ENCODE measurements around the gene FGF9.

The FGF9 gene

GRCh38 chr13:21735701-21736401, 65.0 kb downstream of the FGF9 start:
- Histone ChIP-seq H3K9ac (ENCODE audit: low read length) (no peak overlapping the region), H3K4me3 (ENCODE audit: low read length) (no peak overlapping the region), H3K36me3 (ENCODE audit: control insufficient read depth, insufficient read depth, low read length) (no peaks in the 10 kb centered on the region), H3K27ac (ENCODE audit: low read depth, low read length) (no peak overlapping the region), H3K4me1 (ENCODE audit: control insufficient read depth, insufficient read depth, low read length) (peaks cover 4% of the 10 kb centered on the region), H3K27me3 (ENCODE audit: control insufficient read depth, insufficient read depth, low read length) (no peaks in the 10 kb centered on the region)

GRCh38 chr13:21736926-21737325, 66.1 kb downstream of the FGF9 start:
- Histone ChIP-seq H3K36me3 (ENCODE audit: control insufficient read depth, insufficient read depth, low read length) (no peaks in the 10 kb centered on the region), H3K27me3 (ENCODE audit: control insufficient read depth, insufficient read depth, low read length) (no peaks in the 10 kb centered on the region), H3K4me3 (ENCODE audit: low read length) (no peak overlapping the region), H3K27ac (ENCODE audit: low read depth, low read length) (no peak overlapping the region), H3K9ac (ENCODE audit: low read length) (no peak overlapping the region), H3K4me1 (ENCODE audit: control insufficient read depth, insufficient read depth, low read length) (peaks cover 4% of the 10 kb centered on the region)

GRCh38 chr13:21738630-21739029, 67.8 kb downstream of the FGF9 start:
- Histone ChIP-seq H3K9ac (ENCODE audit: low read length) (no peak overlapping the region), H3K27me3 (ENCODE audit: control insufficient read depth, insufficient read depth, low read length) (no peaks in the 10 kb centered on the region), H3K4me3 (ENCODE audit: low read length) (no peak overlapping the region), H3K4me1 (ENCODE audit: control insufficient read depth, insufficient read depth, low read length) (peaks cover 4% of the 10 kb centered on the region), H3K36me3 (ENCODE audit: control insufficient read depth, insufficient read depth, low read length) (no peaks in the 10 kb centered on the region), H3K27ac (ENCODE audit: low read depth, low read length) (no peak overlapping the region)

- H3K9ac ChIP-seq (ENCODE audit: low read length), result no peak overlapping the region
- H3K4me1 ChIP-seq (ENCODE audit: control insufficient read depth, insufficient read depth, low read length), result peaks cover 4% of the 10 kb centered on the region
- H3K4me3 ChIP-seq (ENCODE audit: low read length), result no peak overlapping the region
- H3K27ac ChIP-seq (ENCODE audit: low read depth, low read length), result no peak overlapping the region
- no peaks in the 10 kb centered on the region for H3K27me3 ChIP-seq (ENCODE audit: control insufficient read depth, insufficient read depth, low read length)
- no peaks in the 10 kb centered on the region for H3K36me3 ChIP-seq (ENCODE audit: control insufficient read depth, insufficient read depth, low read length)
Observed at GRCh38 chr13:21739771-21740170, 68.9 kb downstream of the FGF9 start.

- H3K4me3 ChIP-seq (ENCODE audit: low read length), result no peak overlapping the region
- H3K9ac ChIP-seq (ENCODE audit: low read length), result no peak overlapping the region
- H3K27me3 ChIP-seq (ENCODE audit: control insufficient read depth, insufficient read depth, low read length), result no peaks in the 10 kb centered on the region
- H3K27ac ChIP-seq (ENCODE audit: low read depth, low read length), result no peak overlapping the region
- no peaks in the 10 kb centered on the region for H3K36me3 ChIP-seq (ENCODE audit: control insufficient read depth, insufficient read depth, low read length)
- peaks cover 1% of the 10 kb centered on the region for H3K4me1 ChIP-seq (ENCODE audit: control insufficient read depth, insufficient read depth, low read length)
Observed at GRCh38 chr13:21741396-21741979, 70.6 kb downstream of the FGF9 start.

GRCh38 chr13:21742096-21742495, 71.2 kb downstream of the FGF9 start:
- H3K4me1 ChIP-seq (ENCODE audit: control insufficient read depth, insufficient read depth, low read length), result no peaks in the 10 kb centered on the region
- H3K27me3 ChIP-seq (ENCODE audit: control insufficient read depth, insufficient read depth, low read length), result no peaks in the 10 kb centered on the region
- no peak overlapping the region for H3K27ac ChIP-seq (ENCODE audit: low read depth, low read length)
- no peak overlapping the region for H3K4me3 ChIP-seq (ENCODE audit: low read length)
- H3K36me3 ChIP-seq (ENCODE audit: control insufficient read depth, insufficient read depth, low read length), result no peaks in the 10 kb centered on the region
- H3K9ac ChIP-seq (ENCODE audit: low read length), result no peak overlapping the region

GRCh38 chr13:21744149-21744548, 73.3 kb downstream of the FGF9 start:
- Histone ChIP-seq H3K4me3 (ENCODE audit: low read length) (no peak overlapping the region), H3K27ac (ENCODE audit: low read depth, low read length) (no peak overlapping the region), H3K9ac (ENCODE audit: low read length) (no peak overlapping the region), H3K27me3 (ENCODE audit: control insufficient read depth, insufficient read depth, low read length) (no peaks in the 10 kb centered on the region), H3K36me3 (ENCODE audit: control insufficient read depth, insufficient read depth, low read length) (no peaks in the 10 kb centered on the region), H3K4me1 (ENCODE audit: control insufficient read depth, insufficient read depth, low read length) (no peaks in the 10 kb centered on the region)

GRCh38 chr13:21745307-21745706, 74.4 kb downstream of the FGF9 start:
- Histone ChIP-seq H3K4me3 (ENCODE audit: low read length) (no peak overlapping the region), H3K9ac (ENCODE audit: low read length) (no peak overlapping the region), H3K27me3 (ENCODE audit: control insufficient read depth, insufficient read depth, low read length) (no peaks in the 10 kb centered on the region), H3K4me1 (ENCODE audit: control insufficient read depth, insufficient read depth, low read length) (no peaks in the 10 kb centered on the region), H3K36me3 (ENCODE audit: control insufficient read depth, insufficient read depth, low read length) (no peaks in the 10 kb centered on the region), H3K27ac (ENCODE audit: low read depth, low read length) (no peak overlapping the region)

GRCh38 chr13:21747456-21747855, 76.6 kb downstream of the FGF9 start:
- Histone ChIP-seq H3K27ac (ENCODE audit: low read depth, low read length) (no peak overlapping the region), H3K4me3 (ENCODE audit: low read length) (no peak overlapping the region), H3K4me1 (ENCODE audit: control insufficient read depth, insufficient read depth, low read length) (no peaks in the 10 kb centered on the region), H3K27me3 (ENCODE audit: control insufficient read depth, insufficient read depth, low read length) (no peaks in the 10 kb centered on the region), H3K36me3 (ENCODE audit: control insufficient read depth, insufficient read depth, low read length) (no peaks in the 10 kb centered on the region), H3K9ac (ENCODE audit: low read length) (no peak overlapping the region)

GRCh38 chr13:21748166-21748565, 77.3 kb downstream of the FGF9 start:
- H3K4me1 ChIP-seq (ENCODE audit: control insufficient read depth, insufficient read depth, low read length), result no peaks in the 10 kb centered on the region
- no peak overlapping the region for H3K9ac ChIP-seq (ENCODE audit: low read length)
- no peaks in the 10 kb centered on the region for H3K36me3 ChIP-seq (ENCODE audit: control insufficient read depth, insufficient read depth, low read length)
- H3K27me3 ChIP-seq (ENCODE audit: control insufficient read depth, insufficient read depth, low read length), result no peaks in the 10 kb centered on the region
- H3K4me3 ChIP-seq (ENCODE audit: low read length), result no peak overlapping the region
- no peak overlapping the region for H3K27ac ChIP-seq (ENCODE audit: low read depth, low read length)

- Histone ChIP-seq H3K27me3 (ENCODE audit: control insufficient read depth, insufficient read depth, low read length) (no peaks in the 10 kb centered on the region), H3K4me1 (ENCODE audit: control insufficient read depth, insufficient read depth, low read length) (no peaks in the 10 kb centered on the region), H3K9ac (ENCODE audit: low read length) (no peak overlapping the region), H3K36me3 (ENCODE audit: control insufficient read depth, insufficient read depth, low read length) (no peaks in the 10 kb centered on the region), H3K4me3 (ENCODE audit: low read length) (no peak overlapping the region), H3K27ac (ENCODE audit: low read depth, low read length) (no peak overlapping the region)
Observed at GRCh38 chr13:21749410-21749809, 78.5 kb downstream of the FGF9 start.

GRCh38 chr13:21752501-21752900, 81.6 kb downstream of the FGF9 start:
- no peaks in the 10 kb centered on the region for H3K4me1 ChIP-seq (ENCODE audit: control insufficient read depth, insufficient read depth, low read length)
- no peak overlapping the region for H3K27ac ChIP-seq (ENCODE audit: low read depth, low read length)
- no peak overlapping the region for H3K9ac ChIP-seq (ENCODE audit: low read length)
- H3K36me3 ChIP-seq (ENCODE audit: control insufficient read depth, insufficient read depth, low read length), result no peaks in the 10 kb centered on the region
- no peak overlapping the region for H3K4me3 ChIP-seq (ENCODE audit: low read length)
- no peaks in the 10 kb centered on the region for H3K27me3 ChIP-seq (ENCODE audit: control insufficient read depth, insufficient read depth, low read length)

- Histone ChIP-seq H3K4me1 (ENCODE audit: control insufficient read depth, insufficient read depth, low read length) (no peaks in the 10 kb centered on the region), H3K36me3 (ENCODE audit: control insufficient read depth, insufficient read depth, low read length) (no peaks in the 10 kb centered on the region), H3K4me3 (ENCODE audit: low read length) (no peak overlapping the region), H3K27me3 (ENCODE audit: control insufficient read depth, insufficient read depth, low read length) (no peaks in the 10 kb centered on the region), H3K27ac (ENCODE audit: low read depth, low read length) (no peak overlapping the region), H3K9ac (ENCODE audit: low read length) (no peak overlapping the region)
Observed at GRCh38 chr13:21753117-21753729, 82.3 kb downstream of the FGF9 start.

Data from rectal smooth muscle tissue (tissue), 1 donor.